Measurements from ENCODE around the gene TUBGCP3.

GRCh38 chr13:112622375-112622774, 34.4 kb upstream of the TUBGCP3 start:
- TF ChIP-seq CTCF (IDR thresholded peaks at IDR 0.05; ENCODE audit: low read depth, low read length, missing input control): no peak
- no peak for TF ChIP-seq GABPA (IDR thresholded peaks at IDR 0.05 in 1 of 2, conservative IDR thresholded peaks at IDR 0.05 in 1 of 2)
- TF ChIP-seq EGR1 (IDR thresholded peaks at IDR 0.05; ENCODE audit: low read depth in 2 of 2): no peak
- TF ChIP-seq MAX (IDR thresholded peaks at IDR 0.05): no peak
- no peak for TF ChIP-seq RXRA (IDR thresholded peaks at IDR 0.05)
- TF ChIP-seq REST (IDR thresholded peaks at IDR 0.05): no peak
- TF ChIP-seq YY1 (IDR thresholded peaks at IDR 0.05): no peak
- TF ChIP-seq RAD21 (IDR thresholded peaks at IDR 0.05): no peak
